ENCODE results near the gene IQGAP1. TPM values are rescaled to one million over a fixed set of nuclear protein-coding genes. Genes with fewer than 3 reads are reported as not detected.
A peak's percentile ranks its signal among the peaks of the same experiment; 100 is the strongest.
"Not testable (repeated sequence)": the region's sequence is repeated elsewhere in the genome, so short reads cannot be mapped to it uniquely, and the experiment has no call there.

The IQGAP1 gene
- total RNA-seq, 1 experiment from 2014 or later, result 213 TPM

- DNase-seq (ENCODE audit: low spot score), result no peak
Observed at GRCh38 chr15:90481023-90481422, 93.0 kb downstream of the IQGAP1 start.

GRCh38 chr15:90482124-90483011, 94.3 kb downstream of the IQGAP1 start:
- peak; percentile 37 for DNase-seq (ENCODE audit: low spot score)

- no peak for DNase-seq (ENCODE audit: low spot score)
Observed at GRCh38 chr15:90483012-90483307, 94.9 kb downstream of the IQGAP1 start.

GRCh38 chr15:90483637-90484036, 95.6 kb downstream of the IQGAP1 start:
- no peak for DNase-seq (ENCODE audit: low spot score)

GRCh38 chr15:90487186-90487585, 99.1 kb downstream of the IQGAP1 start:
- no peak for DNase-seq (ENCODE audit: low spot score)

- no peak for DNase-seq (ENCODE audit: low spot score)
Observed at GRCh38 chr15:90489514-90489913, 101.5 kb downstream of the IQGAP1 start.

- no peak for DNase-seq (ENCODE audit: low spot score)
Observed at GRCh38 chr15:90489944-90490343, 101.9 kb downstream of the IQGAP1 start.

- DNase-seq (ENCODE audit: low spot score), result no peak
Observed at GRCh38 chr15:90493647-90494046, 105.6 kb downstream of the IQGAP1 start.

- DNase-seq (ENCODE audit: low spot score), result no peak
Observed at GRCh38 chr15:90495067-90495466, 107.0 kb downstream of the IQGAP1 start.

GRCh38 chr15:90496791-90497190, 108.7 kb downstream of the IQGAP1 start:
- DNase-seq (ENCODE audit: low spot score), result no peak

- DNase-seq (ENCODE audit: low spot score), result no peak
Observed at GRCh38 chr15:90497376-90497775, 109.3 kb downstream of the IQGAP1 start.

GRCh38 chr15:90497912-90498311, 109.9 kb downstream of the IQGAP1 start:
- DNase-seq (ENCODE audit: low spot score), result no peak

- DNase-seq (ENCODE audit: low spot score), result no peak
Observed at GRCh38 chr15:90500171-90500570, 112.1 kb downstream of the IQGAP1 start.

GRCh38 chr15:90501898-90502297, 113.9 kb downstream of the IQGAP1 start:
- no peak for DNase-seq (ENCODE audit: low spot score)

- not testable (repeated sequence) for DNase-seq (ENCODE audit: low spot score)
Observed at GRCh38 chr15:90510781-90511180, 122.7 kb downstream of the IQGAP1 start.

GRCh38 chr15:90511211-90511618, 123.2 kb downstream of the IQGAP1 start:
- DNase-seq (ENCODE audit: low spot score), result not testable (repeated sequence)

- no peak for DNase-seq (ENCODE audit: low spot score)
Observed at GRCh38 chr15:90512276-90512675, 124.2 kb downstream of the IQGAP1 start.

- DNase-seq (ENCODE audit: low spot score), result no peak
Observed at GRCh38 chr15:90512981-90513380, 124.9 kb downstream of the IQGAP1 start.

GRCh38 chr15:90513448-90513847, 125.4 kb downstream of the IQGAP1 start:
- DNase-seq (ENCODE audit: low spot score), result no peak

GRCh38 chr15:90513893-90514292, 125.9 kb downstream of the IQGAP1 start:
- not testable (repeated sequence) for DNase-seq (ENCODE audit: low spot score)

GRCh38 chr15:90519688-90520087, 131.6 kb downstream of the IQGAP1 start:
- DNase-seq (ENCODE audit: low spot score), result peak; percentile 31

- no peak for DNase-seq (ENCODE audit: low spot score)
Observed at GRCh38 chr15:90520365-90520764, 132.3 kb downstream of the IQGAP1 start.

GRCh38 chr15:90523373-90523772, 135.3 kb downstream of the IQGAP1 start:
- DNase-seq (ENCODE audit: low spot score), result no peak

All from A172 (cell line).